Psoas muscle (tissue), 8 donors: Measurements from ENCODE around the gene RGS3. TPM values are rescaled to one million over a fixed set of nuclear protein-coding genes. Genes with fewer than 3 reads are reported as not detected.

Experiments used
- ATAC-seq, 4 donors: fragments of 200-7000 bp; cut with Tn5 transposase; one replicate each; pipeline ENCODE4 v1.9.1; 2020; ENCODE audit warnings: moderate library complexity in 3 of 4, mild to moderate bottlenecking in 2 of 4
- DNase-seq, 2 donors: peaks; one replicate each; pipeline ENCODE4 v3.0.0-alpha.2; 2020
- H3K27ac ChIP-seq: fragments of 200-600 bp; one replicate; pipeline ENCODE4 v1.8.0; 2022
- H3K27me3 ChIP-seq, 3 donors: fragments of 200-600 bp in 1 of 3; one replicate each; pipeline versions ENCODE4 v1.6.1 to v1.8.0; 2013 to 2022; ENCODE audit warnings: low read length in 2 of 3, mild to moderate bottlenecking in 2 of 3, moderate library complexity in 1 of 3; ENCODE audit not compliant: insufficient read depth in 3 of 3
- H3K36me3 ChIP-seq, 2 donors: fragments of 200-600 bp in 1 of 2; one replicate each; pipeline versions ENCODE4 v1.6.1 to v1.8.0; 2013 to 2022; ENCODE audit warnings: low read depth in 1 of 2, mild to moderate bottlenecking in 1 of 2, moderate library complexity in 1 of 2; ENCODE audit not compliant: insufficient read depth in 1 of 2
- H3K4me1 ChIP-seq: fragments of 200-600 bp; one replicate; pipeline ENCODE4 v1.8.0; 2022
- H3K4me3 ChIP-seq: fragments of 200-600 bp; one replicate; pipeline ENCODE4 v1.8.0; 2022; ENCODE audit warnings: mild to moderate bottlenecking
- H3K9me3 ChIP-seq: fragments of 200-600 bp; one replicate; pipeline ENCODE4 v1.8.0; 2022
- CTCF ChIP-seq: fragments of 200-600 bp; IDR thresholded peaks from one replicate; pipeline ENCODE4 v1.8.0; 2022; ENCODE audit warnings: antibody characterized with exemption
- WGBS, 3 donors: extraction: QIAGEN DNeasy Blood & Tissue Kit; methylation state at CpG; one replicate each; pipeline versions ENCODE4 v1.1.6 to v1.1.7; 2013; 5-methylcytosine and 5-hydroxymethylcytosine counted together
- intact Hi-C, 2 donors: fragments of 100-400 bp; cut with DNase I; formaldehyde crosslinking; loops; one replicate each; pipeline versions ENCODE4 v1.11.0 to v1.14.2; 2022
- polyA plus RNA-seq, 3 donors: library from polyadenylated mRNA; stranded (reverse); fragments of 200-250 nt; gene quantifications; one replicate each; pipeline ENCODE4 v1.2.3, GENCODE V29; 2013
- total RNA-seq, 4 donors: library from RNA; stranded (reverse); fragmentation: NEBNext Ultra II Directional in 2 of 4; extraction: Animal tissue kit (Norgen Biotek cat#: 25700) in 2 of 4; gene quantifications; one replicate each; pipeline versions ENCODE4 v1.2.1 to v1.2.4, GENCODE V29; 2021 to 2023
- donor health status: healthy with polysubstance abuse.
- donor health status: DM: no; HTN: no; CAD: no; lungs with moderate emphysema.
- donor health status: Bipolar disorder and iron deficiency.
- donor health status: healthy.
- donor health status: DM: yes; HTN: yes; CAD: no.
- donor health status: DM: no; HTN: no; CAD: no.
- donor health status: DM: no; HTN: no; CAD: no.
- donor health status: DM: yes; HTN: yes; CAD: no.

Gene RGS3
- total and polyA plus RNA-seq, 7 donors: 7.1 to 38.1 (median 14.6) TPM

- Histone ChIP-seq H3K9me3 (no peaks in the 10 kb centered on the region), H3K4me3 (no peak overlapping the region), H3K36me3 (no peaks in the 10 kb centered on the region), H3K27me3 (no peaks in the 10 kb centered on the region), H3K4me1 (peaks cover 26% of the 10 kb centered on the region), H3K27ac (no peak overlapping the region)
- ATAC-seq: no peak
- TF ChIP-seq CTCF: no peak
- WGBS, 3 donors: 75 to 98% (median 94%) methylated on average over 3 of the region's 3 CpGs
- intact Hi-C loops: loop anchor here (5.0 kb wide), 2 partner anchors 106 to 111 kb away; no protein-coding TSS in a partner anchor
- no peak for DNase-seq
These were observed 2.2 kb upstream of the RGS3 start for GRCh38 chr9:113461285-113461684.

DNA sequence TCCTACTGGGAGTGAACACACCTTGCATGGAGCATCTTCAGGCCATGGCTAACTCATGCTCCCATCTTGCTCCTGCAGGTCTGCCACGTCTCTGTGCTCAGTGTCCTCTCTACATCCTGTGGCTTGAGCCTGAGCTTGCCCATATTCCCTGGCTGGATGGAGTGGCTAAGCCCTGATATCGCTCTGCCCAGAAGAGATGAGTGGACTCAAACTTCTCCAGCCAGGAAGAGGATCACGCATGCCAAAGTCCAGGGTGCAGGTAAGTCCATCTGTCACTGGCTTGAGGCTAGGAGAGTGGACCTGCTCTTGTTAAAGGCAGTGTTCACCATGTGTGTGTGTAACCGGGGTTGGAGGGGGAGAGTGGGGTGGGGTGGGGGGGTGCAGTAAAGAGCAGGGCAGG is 1.6 kb upstream of the RGS3 start:
- Histone ChIP-seq H3K4me1 (peaks cover 26% of the 10 kb centered on the region), H3K9me3 (no peaks in the 10 kb centered on the region), H3K4me3 (no peak overlapping the region), H3K36me3 (no peaks in the 10 kb centered on the region), H3K27me3 (no peaks in the 10 kb centered on the region), H3K27ac (no peak overlapping the region)
- intact Hi-C loops: loop anchor here (5.0 kb wide), 2 partner anchors 105 to 110 kb away; no protein-coding TSS in a partner anchor
- WGBS, 3 donors: 96 to 99% (median 97%) methylated on average over 4 of the region's 4 CpGs
- no peak for TF ChIP-seq CTCF
- no peak for ATAC-seq
- no peak for DNase-seq

DNA sequence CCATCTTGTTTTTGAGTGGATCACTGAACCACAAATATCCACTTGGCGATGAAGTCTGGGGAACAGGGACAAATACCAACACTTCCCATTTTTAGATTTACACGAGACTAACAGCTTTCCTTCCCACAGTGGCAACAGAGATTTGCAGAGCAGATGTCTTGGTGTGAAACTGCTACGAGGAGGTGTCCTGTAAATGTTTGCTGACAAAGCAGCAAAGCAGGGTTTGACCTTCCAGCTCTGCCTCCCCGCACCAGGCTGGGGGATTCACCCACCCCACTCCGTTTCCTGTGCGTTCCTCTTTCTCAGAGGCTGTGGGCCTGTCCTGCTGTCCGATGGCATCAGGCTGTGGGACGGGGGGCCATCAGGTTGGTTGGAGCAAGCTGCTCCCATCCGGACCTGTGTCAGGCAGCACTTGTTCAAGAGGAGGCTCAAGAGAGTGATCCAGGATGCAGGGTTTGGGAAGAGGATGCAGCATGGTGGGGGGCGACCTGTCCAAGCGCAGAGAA is 693 bp upstream of the RGS3 start:
- Histone ChIP-seq H3K27ac (no peak overlapping the region), H3K9me3 (no peaks in the 10 kb centered on the region), H3K4me1 (peaks cover 26% of the 10 kb centered on the region), H3K27me3 (no peaks in the 10 kb centered on the region), H3K4me3 (no peak overlapping the region), H3K36me3 (no peaks in the 10 kb centered on the region)
- DNase-seq: no peak
- TF ChIP-seq CTCF: no peak
- WGBS, 3 donors: 82 to 89% (median 89%) methylated on average over 11 of the region's 11 CpGs
- no peak for ATAC-seq
- intact Hi-C loops: loop anchor here (5.0 kb wide), 2 partner anchors 104 to 109 kb away; no protein-coding TSS in a partner anchor

DNA sequence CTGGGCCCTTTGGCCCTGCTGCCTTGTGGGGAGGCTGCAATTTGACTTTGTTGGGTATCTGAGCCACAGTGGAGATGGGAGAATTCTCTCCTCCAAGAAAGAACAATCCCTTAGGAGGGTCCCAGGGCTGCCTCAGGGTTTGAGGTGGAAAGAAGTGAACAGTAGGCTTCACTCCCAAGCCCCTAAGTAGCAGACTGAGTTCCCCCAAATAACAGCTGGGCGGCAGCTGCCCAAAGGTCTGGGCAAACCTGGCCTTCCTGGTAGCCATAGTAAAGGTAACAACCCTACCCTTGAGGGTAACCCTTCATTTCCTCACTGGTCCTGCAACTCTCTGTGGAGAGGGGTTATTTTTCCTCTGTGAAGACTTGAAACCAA is 746 bp downstream of the RGS3 start:
- DNase-seq (no peak), ATAC-seq (no peak)
- no peak overlapping the region for H3K4me3 ChIP-seq
- H3K4me1 ChIP-seq: peaks cover 26% of the 10 kb centered on the region
- WGBS, 3 donors: 95 to 100% (median 100%) methylated on average over 1 of the region's 1 CpG
- no peaks in the 10 kb centered on the region for H3K36me3 ChIP-seq
- no peak for TF ChIP-seq CTCF
- no peaks in the 10 kb centered on the region for H3K27me3 ChIP-seq
- H3K27ac ChIP-seq: peak overlapping the region; percentile 81
- no peaks in the 10 kb centered on the region for H3K9me3 ChIP-seq
- intact Hi-C loops: loop anchor here (2.0 to 5.0 kb wide), 3 partner anchors 23 to 108 kb away; no protein-coding TSS in a partner anchor

DNA sequence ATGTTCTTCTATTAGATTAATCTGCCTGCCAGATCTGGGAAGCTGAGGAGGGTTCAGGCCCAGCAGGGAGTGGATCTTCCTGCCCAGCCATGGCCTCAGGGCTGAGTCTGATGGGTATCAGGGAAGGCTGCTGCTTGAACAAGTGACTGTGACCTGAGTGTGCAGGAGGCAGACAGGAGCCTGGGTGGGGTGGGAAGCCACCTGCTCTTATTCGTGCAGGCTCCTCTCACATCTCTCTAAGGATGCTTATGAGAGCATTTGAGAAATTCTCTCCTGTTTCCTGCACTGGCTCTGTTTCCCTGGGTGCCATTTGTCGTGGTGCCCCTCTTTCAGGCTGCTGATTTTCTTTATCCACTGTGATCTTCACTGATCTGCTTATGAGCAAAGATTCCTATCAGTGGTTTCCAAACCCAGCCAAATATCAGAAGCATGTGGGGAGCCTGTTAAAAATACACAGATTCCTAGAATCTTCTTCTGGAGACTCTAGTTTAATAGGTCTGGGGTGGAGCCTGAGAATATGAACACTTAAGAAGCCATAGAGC is 2.1 kb downstream of the RGS3 start:
- Histone ChIP-seq H3K4me3 (no peak overlapping the region), H3K27ac (no peak overlapping the region), H3K4me1 (peaks cover 26% of the 10 kb centered on the region), H3K9me3 (no peaks in the 10 kb centered on the region), H3K27me3 (no peaks in the 10 kb centered on the region), H3K36me3 (no peaks in the 10 kb centered on the region)
- 73 to 91% (median 90%) methylated on average over 2 of the region's 2 CpGs for WGBS, 3 donors
- intact Hi-C loops: loop anchor here in 1 of 2 donors (2.0 kb wide), 1 partner anchor 21 kb away; no protein-coding TSS in a partner anchor
- no peak for TF ChIP-seq CTCF
- ATAC-seq (no peak), DNase-seq (no peak)
